ENCODE data around the gene OVCH1. TPM values are rescaled to one million over a fixed set of nuclear protein-coding genes. Genes with fewer than 3 reads are reported as not detected.

Gene OVCH1
- total RNA-seq, 1 donor from 2014 or later: not detected

- no peak overlapping the region for H3K27ac Mint-ChIP-seq
- H3K4me3 Mint-ChIP-seq: no peak overlapping the region
- H3K27me3 Mint-ChIP-seq (ENCODE audit: low read depth): peaks cover 10% of the 10 kb centered on the region
- H3K9me3 Mint-ChIP-seq: no peaks in the 10 kb centered on the region
- no peak for TF ChIP-seq CTCF (IDR thresholded peaks at IDR 0.05; ENCODE audit: unreplicated experiment)
- H3K36me3 Mint-ChIP-seq: no peaks in the 10 kb centered on the region
- no peaks in the 10 kb centered on the region for H3K4me1 Mint-ChIP-seq
- no peak for DNase-seq (ENCODE audit: low spot score in 2 of 2, unreplicated experiment in 2 of 2)
Observed at GRCh38 chr12:29451888-29452287, 45.6 kb downstream of the OVCH1 start.

DNA sequence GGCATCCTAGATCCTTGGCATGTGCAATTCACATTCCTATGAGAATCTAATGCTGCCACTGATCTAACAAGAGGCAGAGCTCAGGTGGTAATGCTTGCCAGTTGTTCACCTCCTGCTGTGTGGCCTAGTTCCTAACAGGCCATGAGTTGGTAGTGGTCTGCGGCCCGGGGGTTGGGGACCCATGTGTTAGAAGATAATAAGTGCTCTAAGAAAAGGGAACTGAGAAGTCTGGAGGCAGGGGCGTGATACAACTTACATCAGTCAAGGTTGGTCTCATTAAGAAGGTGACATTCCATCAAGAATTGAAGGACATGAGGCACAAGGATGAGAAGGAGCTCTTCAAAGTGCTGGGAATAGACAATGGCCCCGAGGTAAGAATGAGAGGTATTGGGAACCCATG, 49.3 kb downstream of the OVCH1 start:
- Mint-ChIP-seq H3K27me3 (ENCODE audit: low read depth) (peaks cover 2% of the 10 kb centered on the region), H3K4me3 (no peak overlapping the region), H3K9me3 (no peaks in the 10 kb centered on the region), H3K4me1 (no peaks in the 10 kb centered on the region), H3K36me3 (no peaks in the 10 kb centered on the region), H3K27ac (no peak overlapping the region)
- TF ChIP-seq CTCF (IDR thresholded peaks at IDR 0.05; ENCODE audit: unreplicated experiment): no peak
- no peak for DNase-seq (ENCODE audit: low spot score in 2 of 2, unreplicated experiment in 2 of 2)

- no peaks in the 10 kb centered on the region for H3K4me1 Mint-ChIP-seq
- DNase-seq (ENCODE audit: low spot score in 2 of 2, unreplicated experiment in 2 of 2): no peak
- TF ChIP-seq CTCF (IDR thresholded peaks at IDR 0.05; ENCODE audit: unreplicated experiment): no peak
- no peaks in the 10 kb centered on the region for H3K9me3 Mint-ChIP-seq
- H3K27ac Mint-ChIP-seq: no peak overlapping the region
- H3K27me3 Mint-ChIP-seq (ENCODE audit: low read depth): no peaks in the 10 kb centered on the region
- H3K4me3 Mint-ChIP-seq: no peak overlapping the region
- no peaks in the 10 kb centered on the region for H3K36me3 Mint-ChIP-seq
Observed at GRCh38 chr12:29447285-29447975, 50.1 kb downstream of the OVCH1 start.

GRCh38 chr12:29439506-29439905, 58.0 kb downstream of the OVCH1 start:
- H3K4me1 Mint-ChIP-seq: no peaks in the 10 kb centered on the region
- H3K9me3 Mint-ChIP-seq: peaks cover 3% of the 10 kb centered on the region
- H3K4me3 Mint-ChIP-seq: no peak overlapping the region
- no peaks in the 10 kb centered on the region for H3K27me3 Mint-ChIP-seq (ENCODE audit: low read depth)
- no peaks in the 10 kb centered on the region for H3K36me3 Mint-ChIP-seq
- no peak for DNase-seq (ENCODE audit: low spot score in 2 of 2, unreplicated experiment in 2 of 2)
- no peak for TF ChIP-seq CTCF (IDR thresholded peaks at IDR 0.05; ENCODE audit: unreplicated experiment)
- H3K27ac Mint-ChIP-seq: no peak overlapping the region

DNA sequence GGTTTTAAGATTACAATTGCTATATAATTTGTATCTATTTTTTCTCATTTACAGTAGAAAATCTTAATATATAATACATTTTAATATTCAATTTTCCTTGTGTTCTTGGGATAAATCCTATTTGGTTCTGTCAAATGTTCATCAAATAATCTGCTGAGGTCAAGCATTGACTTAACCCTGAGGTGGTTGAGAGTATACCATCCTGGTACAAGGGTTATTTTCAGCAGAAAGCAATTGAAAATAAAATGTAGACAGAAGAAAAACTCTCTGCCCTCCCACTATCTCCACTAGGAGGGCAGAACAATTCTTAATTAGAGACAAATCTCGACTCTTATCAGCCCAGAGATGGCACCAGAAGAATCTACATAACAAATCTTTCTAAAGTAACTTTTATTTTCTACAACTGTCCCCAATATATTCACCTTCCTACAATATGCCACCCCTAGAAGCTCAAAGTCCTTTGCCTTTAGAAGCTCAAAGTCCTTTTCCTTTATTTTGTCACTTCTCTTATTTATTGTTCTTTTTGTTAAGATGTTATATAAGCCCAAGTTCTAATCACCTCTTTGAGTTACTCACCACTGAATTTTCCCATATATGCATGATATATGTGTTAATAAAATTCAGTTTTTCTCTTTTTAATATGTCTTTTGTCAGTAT, 58.6 kb downstream of the OVCH1 start:
- DNase-seq (ENCODE audit: low spot score in 2 of 2, unreplicated experiment in 2 of 2): no peak
- Mint-ChIP-seq H3K27ac (no peak overlapping the region), H3K4me3 (no peak overlapping the region), H3K9me3 (peaks cover 3% of the 10 kb centered on the region), H3K27me3 (ENCODE audit: low read depth) (no peaks in the 10 kb centered on the region), H3K4me1 (no peaks in the 10 kb centered on the region), H3K36me3 (no peaks in the 10 kb centered on the region)
- TF ChIP-seq CTCF (IDR thresholded peaks at IDR 0.05; ENCODE audit: unreplicated experiment): no peak
